Rectal smooth muscle tissue (tissue), 1 donor: ENCODE results near the gene FUT8.

Experiments
- H3K27ac ChIP-seq: one replicate; pipeline ENCODE4 v1.7.0; 2013; ENCODE audit warnings: low read depth, low read length, inconsistent platforms
- H3K27me3 ChIP-seq: one replicate; pipeline ENCODE4 v1.7.0; 2013; ENCODE audit warnings: low read length; ENCODE audit not compliant: control insufficient read depth, insufficient read depth
- H3K36me3 ChIP-seq: one replicate; pipeline ENCODE4 v1.7.0; 2013; ENCODE audit warnings: low read length; ENCODE audit not compliant: control insufficient read depth, insufficient read depth
- H3K4me1 ChIP-seq: one replicate; pipeline ENCODE4 v1.7.0; 2013; ENCODE audit warnings: low read length; ENCODE audit not compliant: control insufficient read depth, insufficient read depth
- H3K4me3 ChIP-seq: one replicate; pipeline ENCODE4 v1.7.0; 2013; ENCODE audit warnings: low read length
- H3K9ac ChIP-seq: one replicate; pipeline ENCODE4 v1.7.0; 2013; ENCODE audit warnings: low read length

FUT8 gene

GRCh38 chr14:65396082-65396910 lies 16.2 kb upstream of the FUT8 start:
- Histone ChIP-seq H3K27ac (no peak overlapping the region), H3K9ac (no peak overlapping the region), H3K27me3 (no peaks in the 10 kb centered on the region), H3K4me1 (no peaks in the 10 kb centered on the region), H3K36me3 (no peaks in the 10 kb centered on the region), H3K4me3 (no peak overlapping the region)

- Histone ChIP-seq H3K9ac (no peak overlapping the region), H3K4me3 (no peak overlapping the region), H3K36me3 (no peaks in the 10 kb centered on the region), H3K27me3 (no peaks in the 10 kb centered on the region), H3K27ac (no peak overlapping the region), H3K4me1 (no peaks in the 10 kb centered on the region)
Measured at GRCh38 chr14:65403231-65403630, 9.3 kb upstream of the FUT8 start.

- Histone ChIP-seq H3K27me3 (no peaks in the 10 kb centered on the region), H3K4me3 (no peak overlapping the region), H3K9ac (no peak overlapping the region), H3K27ac (no peak overlapping the region), H3K36me3 (no peaks in the 10 kb centered on the region), H3K4me1 (no peaks in the 10 kb centered on the region)
Measured at GRCh38 chr14:65408113-65408512, 4.4 kb upstream of the FUT8 start.

GRCh38 chr14:65410640-65411039 lies 1.9 kb upstream of the FUT8 start:
- Histone ChIP-seq H3K9ac (no peak overlapping the region), H3K27ac (no peak overlapping the region), H3K4me3 (no peak overlapping the region), H3K4me1 (no peaks in the 10 kb centered on the region), H3K27me3 (no peaks in the 10 kb centered on the region), H3K36me3 (no peaks in the 10 kb centered on the region)

GRCh38 chr14:65411656-65412031 lies 886 bp upstream of the FUT8 start:
- Histone ChIP-seq H3K9ac (peak overlapping the region; percentile 90), H3K36me3 (no peaks in the 10 kb centered on the region), H3K4me3 (peak overlapping the region; percentile 94), H3K27ac (peak overlapping the region; percentile 83), H3K4me1 (no peaks in the 10 kb centered on the region), H3K27me3 (no peaks in the 10 kb centered on the region)

GRCh38 chr14:65412856-65413738 lies 567 bp downstream of the FUT8 start:
- no peaks in the 10 kb centered on the region for H3K36me3 ChIP-seq
- peak overlapping the region; percentile 94 for H3K4me3 ChIP-seq
- no peak overlapping the region for H3K9ac ChIP-seq
- H3K27ac ChIP-seq: peak overlapping the region; percentile 80
- H3K4me1 ChIP-seq: no peaks in the 10 kb centered on the region
- no peaks in the 10 kb centered on the region for H3K27me3 ChIP-seq

GRCh38 chr14:65413739-65414045 lies 1.2 kb downstream of the FUT8 start:
- no peaks in the 10 kb centered on the region for H3K36me3 ChIP-seq
- peak overlapping the region; percentile 80 for H3K27ac ChIP-seq
- H3K9ac ChIP-seq: no peak overlapping the region
- no peaks in the 10 kb centered on the region for H3K27me3 ChIP-seq
- H3K4me1 ChIP-seq: no peaks in the 10 kb centered on the region
- peak overlapping the region; percentile 94 for H3K4me3 ChIP-seq

- no peak overlapping the region for H3K27ac ChIP-seq
- H3K36me3 ChIP-seq: no peaks in the 10 kb centered on the region
- H3K4me1 ChIP-seq: no peaks in the 10 kb centered on the region
- no peaks in the 10 kb centered on the region for H3K27me3 ChIP-seq
- no peak overlapping the region for H3K4me3 ChIP-seq
- H3K9ac ChIP-seq: no peak overlapping the region
Measured at GRCh38 chr14:65414961-65415589, 2.5 kb downstream of the FUT8 start.

- H3K4me3 ChIP-seq: no peak overlapping the region
- H3K36me3 ChIP-seq: no peaks in the 10 kb centered on the region
- no peaks in the 10 kb centered on the region for H3K27me3 ChIP-seq
- no peaks in the 10 kb centered on the region for H3K4me1 ChIP-seq
- H3K27ac ChIP-seq: no peak overlapping the region
- no peak overlapping the region for H3K9ac ChIP-seq
Measured at GRCh38 chr14:65415613-65416012, 3.1 kb downstream of the FUT8 start.

- H3K36me3 ChIP-seq: no peaks in the 10 kb centered on the region
- H3K9ac ChIP-seq: no peak overlapping the region
- H3K4me3 ChIP-seq: no peak overlapping the region
- no peak overlapping the region for H3K27ac ChIP-seq
- H3K27me3 ChIP-seq: no peaks in the 10 kb centered on the region
- no peaks in the 10 kb centered on the region for H3K4me1 ChIP-seq
Measured at GRCh38 chr14:65419593-65420252, 7.2 kb downstream of the FUT8 start.

- no peak overlapping the region for H3K9ac ChIP-seq
- no peaks in the 10 kb centered on the region for H3K36me3 ChIP-seq
- no peak overlapping the region for H3K27ac ChIP-seq
- H3K4me1 ChIP-seq: no peaks in the 10 kb centered on the region
- no peak overlapping the region for H3K4me3 ChIP-seq
- H3K27me3 ChIP-seq: no peaks in the 10 kb centered on the region
Measured at GRCh38 chr14:65421201-65421981, 8.9 kb downstream of the FUT8 start.
